Breast epithelium (tissue), 4 donors: ENCODE results near the gene HOXA11. TPM values are rescaled to one million over a fixed set of nuclear protein-coding genes. Genes with fewer than 3 reads are reported as not detected.

Experiments used
- DNase-seq, 2 donors: peaks; one replicate each; pipeline ENCODE4 v3.0.0-alpha.2; 2019; ENCODE audit warnings: low spot score in 2 of 2
- H3K27ac ChIP-seq, 2 donors: fragments of 200-600 bp; sonication (generic) in 1 of 2; one replicate each; pipeline ENCODE4 v1.5.1; 2016 to 2019; ENCODE audit warnings: mild to moderate bottlenecking in 1 of 2
- H3K27me3 ChIP-seq, 2 donors: fragments of 200-600 bp; sonication (generic) in 1 of 2; one replicate each; pipeline versions ENCODE4 v1.5.1 to v1.6.0; 2017 to 2019; ENCODE audit warnings: control low read depth in 1 of 2, mild to moderate bottlenecking in 1 of 2
- H3K36me3 ChIP-seq: fragments of 200-600 bp; one replicate; pipeline ENCODE4 v1.5.1; 2019
- H3K4me1 ChIP-seq, 2 donors: fragments of 200-600 bp; sonication (generic); one replicate each; pipeline ENCODE4 v1.5.1; 2016 to 2019; ENCODE audit warnings: control low read depth in 1 of 2
- H3K4me3 ChIP-seq, 3 donors: fragments of 200-600 bp; sonication (generic); 1 replicate in 2 of 3; 2 replicates in 1 of 3; pipeline ENCODE4 v1.5.1; 2016 to 2019; ENCODE audit warnings: mild to moderate bottlenecking in 3 of 3, moderate library complexity in 2 of 3
- H3K9me3 ChIP-seq, 2 donors: fragments of 200-600 bp; sonication (generic) in 1 of 2; one replicate each; pipeline ENCODE4 v1.5.1; 2016 to 2019; ENCODE audit warnings: control low read depth in 1 of 2
- CTCF ChIP-seq, 3 donors: fragments of 450-650 bp; IDR thresholded peaks; one replicate each; pipeline ENCODE4 v1.5.1; 2016 to 2017; ENCODE audit warnings: antibody characterized with exemption in 3 of 3, mild to moderate bottlenecking in 3 of 3, moderate library complexity in 3 of 3
- POLR2A ChIP-seq: fragments of 450-650 bp; IDR thresholded peaks from one replicate; pipeline ENCODE4 v1.6.1; 2016; ENCODE audit warnings: antibody characterized with exemption, mild to moderate bottlenecking, moderate library complexity
- POLR2AphosphoS5 ChIP-seq, 3 donors: sonication (generic); formaldehyde crosslinking; IDR thresholded peaks; one replicate each; pipeline ENCODE4 v1.6.1; 2017; ENCODE audit warnings: antibody characterized with exemption in 3 of 3
- intact Hi-C: fragments of 100-400 bp; cut with DNase I; formaldehyde crosslinking; loops from one replicate; pipeline ENCODE4 v1.15.1; 2023; ENCODE audit warnings: low total_unique reads
- total RNA-seq, 3 donors: library from RNA; depleted of rRNA; stranded (reverse); fragments of >200 nt; gene quantifications; one replicate each; pipeline ENCODE4 v1.1.0, GENCODE V29; 2016

HOXA11 gene
- total RNA-seq, 3 donors from 2014 or later, result 1.9 TPM; not detected in 2

GRCh38 chr7:27188386-27189294 is 3.6 kb upstream of the HOXA11 start:
- peaks cover 25 to 100% of the 10 kb centered on the region in 2 donors for H3K27me3 ChIP-seq
- H3K9me3 ChIP-seq, result no peaks in the 10 kb centered on the region
- no peak for TF ChIP-seq POLR2A
- H3K27ac ChIP-seq, result no peak overlapping the region
- intact Hi-C loops, result no loop called here
- peak in 1 of 2 donors; percentile 49 for DNase-seq
- peak overlapping the region; percentile 1 to 46 (median 21) for H3K4me3 ChIP-seq
- H3K4me1 ChIP-seq, result peaks cover 3 to 15% of the 10 kb centered on the region in 2 donors
- no peaks in the 10 kb centered on the region for H3K36me3 ChIP-seq

GRCh38 chr7:27187475-27188385 is 2.7 kb upstream of the HOXA11 start:
- Histone ChIP-seq H3K36me3 (no peaks in the 10 kb centered on the region), H3K4me3 (peak overlapping the region in 2 of 3 donors; percentile 21 to 46), H3K27ac (no peak overlapping the region), H3K9me3 (no peaks in the 10 kb centered on the region), H3K4me1 (peaks cover 0 to 15% of the 10 kb centered on the region in 2 donors), H3K27me3 (peaks cover 23 to 100% of the 10 kb centered on the region in 2 donors)
- intact Hi-C loops, result no loop called here
- TF ChIP-seq POLR2A (no peak), CTCF (IDR thresholded peaks at IDR 0.05) (no peak), POLR2AphosphoS5 (IDR thresholded peaks at IDR 0.05) (no peak)
- DNase-seq, result peak in 1 of 2 donors; percentile 44

GRCh38 chr7:27186668-27187474 is 1.8 kb upstream of the HOXA11 start:
- Histone ChIP-seq H3K36me3 (no peaks in the 10 kb centered on the region), H3K27ac (no peak overlapping the region), H3K27me3 (peaks cover 19 to 100% of the 10 kb centered on the region in 2 donors), H3K4me1 (peaks cover 0 to 15% of the 10 kb centered on the region in 2 donors), H3K4me3 (no peak overlapping the region), H3K9me3 (no peaks in the 10 kb centered on the region)
- intact Hi-C loops, result no loop called here
- DNase-seq, result no peak
- TF ChIP-seq CTCF (IDR thresholded peaks at IDR 0.05) (no peak), POLR2AphosphoS5 (IDR thresholded peaks at IDR 0.05) (peak in 1 of 3 donors; percentile 9)

- Histone ChIP-seq H3K4me3 (peak overlapping the region in 1 of 3 donors; percentile 55), H3K27me3 (peaks cover 22 to 98% of the 10 kb centered on the region in 2 donors), H3K36me3 (no peaks in the 10 kb centered on the region), H3K4me1 (peaks cover 0 to 15% of the 10 kb centered on the region in 2 donors), H3K9me3 (no peaks in the 10 kb centered on the region), H3K27ac (no peak overlapping the region)
- intact Hi-C loops, result no loop called here
- DNase-seq, result no peak
- TF ChIP-seq POLR2A, result no peak
- no peak for TF ChIP-seq POLR2AphosphoS5 (IDR thresholded peaks at IDR 0.05)
- no peak for TF ChIP-seq CTCF (IDR thresholded peaks at IDR 0.05)
Observed at GRCh38 chr7:27185854-27186667, 1.0 kb upstream of the HOXA11 start.
